NB4 (cell line): ENCODE measurements around the gene SEMA5B.

ENCODE experiments used
- DNase-seq: peaks from one replicate; pipeline ENCODE4 v3.0.0; 2010; ENCODE audit warnings: low read depth
- H3K4me3 ChIP-seq: one replicate; pipeline ENCODE4 v1.5.1; 2011; ENCODE audit warnings: mild to moderate bottlenecking, low read depth, low read length, moderate library complexity
- MYC ChIP-seq: IDR thresholded peaks from 2 replicates; pipeline ENCODE4 v1.6.1; 2011; ENCODE audit warnings: low read depth, low read length
- POLR2A ChIP-seq: IDR thresholded peaks from 2 replicates; pipeline ENCODE4 v1.6.1; 2011; ENCODE audit warnings: mild to moderate bottlenecking; ENCODE audit not compliant: insufficient read length; ENCODE audit errors: extremely low read depth
- TF ChIP-seq, protein P1 (sequence below): IDR thresholded peaks from 2 replicates; pipeline ENCODE4 v1.6.1; 2011; ENCODE audit warnings: low read depth, low read length
- TF ChIP-seq, protein P2 (sequence below): IDR thresholded peaks from one replicate; pipeline ENCODE4 v1.5.1; 2012; ENCODE audit warnings: low read depth, low read length

Gene SEMA5B

DNA sequence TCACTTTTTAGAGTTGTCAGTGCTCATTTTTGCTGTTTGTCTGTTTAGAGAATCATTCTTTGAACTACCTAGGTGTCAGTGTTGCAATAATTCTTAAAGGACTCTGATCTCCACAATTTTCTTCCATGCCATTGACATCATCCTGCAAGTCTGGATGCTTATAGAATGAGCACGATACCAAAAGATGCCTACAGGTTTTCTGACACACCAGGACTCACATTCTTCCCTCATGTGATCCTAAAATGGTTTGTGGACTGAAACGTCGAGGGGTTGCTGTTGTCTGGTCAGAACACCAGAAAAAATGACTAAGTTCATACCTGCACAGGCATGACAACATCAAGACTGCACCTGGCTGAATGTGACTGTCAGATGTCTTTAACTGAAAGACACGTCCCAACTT, 95.9 kb downstream of the SEMA5B start:
- TF ChIP-seq POLR2A (no peak), MYC (no peak)
- TF ChIP-seq, protein P1, sequence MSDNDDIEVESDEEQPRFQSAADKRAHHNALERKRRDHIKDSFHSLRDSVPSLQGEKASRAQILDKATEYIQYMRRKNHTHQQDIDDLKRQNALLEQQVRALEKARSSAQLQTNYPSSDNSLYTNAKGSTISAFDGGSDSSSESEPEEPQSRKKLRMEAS: no peak
- TF ChIP-seq, protein P2, sequence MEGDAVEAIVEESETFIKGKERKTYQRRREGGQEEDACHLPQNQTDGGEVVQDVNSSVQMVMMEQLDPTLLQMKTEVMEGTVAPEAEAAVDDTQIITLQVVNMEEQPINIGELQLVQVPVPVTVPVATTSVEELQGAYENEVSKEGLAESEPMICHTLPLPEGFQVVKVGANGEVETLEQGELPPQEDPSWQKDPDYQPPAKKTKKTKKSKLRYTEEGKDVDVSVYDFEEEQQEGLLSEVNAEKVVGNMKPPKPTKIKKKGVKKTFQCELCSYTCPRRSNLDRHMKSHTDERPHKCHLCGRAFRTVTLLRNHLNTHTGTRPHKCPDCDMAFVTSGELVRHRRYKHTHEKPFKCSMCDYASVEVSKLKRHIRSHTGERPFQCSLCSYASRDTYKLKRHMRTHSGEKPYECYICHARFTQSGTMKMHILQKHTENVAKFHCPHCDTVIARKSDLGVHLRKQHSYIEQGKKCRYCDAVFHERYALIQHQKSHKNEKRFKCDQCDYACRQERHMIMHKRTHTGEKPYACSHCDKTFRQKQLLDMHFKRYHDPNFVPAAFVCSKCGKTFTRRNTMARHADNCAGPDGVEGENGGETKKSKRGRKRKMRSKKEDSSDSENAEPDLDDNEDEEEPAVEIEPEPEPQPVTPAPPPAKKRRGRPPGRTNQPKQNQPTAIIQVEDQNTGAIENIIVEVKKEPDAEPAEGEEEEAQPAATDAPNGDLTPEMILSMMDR: no peak
- no peak for DNase-seq
- no peak overlapping the region for H3K4me3 ChIP-seq

DNA sequence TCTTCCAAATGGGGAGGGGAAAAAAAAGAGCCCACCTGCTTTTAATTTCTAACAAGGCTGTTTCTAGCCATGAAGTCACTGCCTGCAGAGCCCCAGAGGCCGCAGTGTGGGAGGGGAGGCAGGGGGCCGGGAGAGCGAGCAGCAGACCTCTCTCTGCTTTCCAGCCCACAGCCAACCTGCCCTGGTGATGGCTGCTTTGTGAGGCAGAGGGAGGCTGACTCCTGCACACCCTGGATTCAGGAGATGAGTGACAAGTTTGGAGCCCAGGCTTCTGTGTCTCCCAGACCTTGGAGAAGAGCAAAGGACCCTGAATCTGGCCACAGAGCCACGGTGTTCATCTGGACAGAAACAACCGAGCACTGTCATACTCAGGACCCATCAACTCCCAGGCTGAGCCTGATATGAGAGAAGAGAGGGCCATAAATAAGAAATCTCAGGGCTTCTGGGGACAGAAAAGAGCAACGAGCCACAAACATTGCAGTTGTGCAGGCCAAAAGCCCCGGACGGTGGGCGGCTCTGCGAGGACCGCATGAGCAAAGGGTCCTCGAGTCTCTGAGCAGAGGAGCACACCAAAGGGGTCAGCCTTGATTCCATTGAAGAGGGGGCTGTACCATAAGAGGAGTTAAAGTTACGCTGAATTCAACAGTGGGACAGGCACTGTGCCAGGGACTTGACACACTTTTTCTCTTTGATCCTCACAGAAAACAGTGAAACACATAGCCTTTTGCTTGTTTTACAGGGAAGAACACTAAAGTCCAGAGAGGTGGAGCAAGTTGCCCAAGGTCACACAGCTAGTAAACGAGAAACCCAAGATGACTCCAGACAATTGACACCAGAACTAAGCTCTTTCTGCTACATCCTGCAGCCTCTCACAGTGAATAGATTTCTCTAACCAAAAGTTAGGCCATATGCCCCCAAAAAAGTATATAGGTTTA, 97.2 kb downstream of the SEMA5B start:
- no peak overlapping the region for H3K4me3 ChIP-seq
- TF ChIP-seq, protein P2: no peak
- TF ChIP-seq MYC (no peak), POLR2A (no peak)
- TF ChIP-seq, protein P1: no peak
- no peak for DNase-seq

DNA sequence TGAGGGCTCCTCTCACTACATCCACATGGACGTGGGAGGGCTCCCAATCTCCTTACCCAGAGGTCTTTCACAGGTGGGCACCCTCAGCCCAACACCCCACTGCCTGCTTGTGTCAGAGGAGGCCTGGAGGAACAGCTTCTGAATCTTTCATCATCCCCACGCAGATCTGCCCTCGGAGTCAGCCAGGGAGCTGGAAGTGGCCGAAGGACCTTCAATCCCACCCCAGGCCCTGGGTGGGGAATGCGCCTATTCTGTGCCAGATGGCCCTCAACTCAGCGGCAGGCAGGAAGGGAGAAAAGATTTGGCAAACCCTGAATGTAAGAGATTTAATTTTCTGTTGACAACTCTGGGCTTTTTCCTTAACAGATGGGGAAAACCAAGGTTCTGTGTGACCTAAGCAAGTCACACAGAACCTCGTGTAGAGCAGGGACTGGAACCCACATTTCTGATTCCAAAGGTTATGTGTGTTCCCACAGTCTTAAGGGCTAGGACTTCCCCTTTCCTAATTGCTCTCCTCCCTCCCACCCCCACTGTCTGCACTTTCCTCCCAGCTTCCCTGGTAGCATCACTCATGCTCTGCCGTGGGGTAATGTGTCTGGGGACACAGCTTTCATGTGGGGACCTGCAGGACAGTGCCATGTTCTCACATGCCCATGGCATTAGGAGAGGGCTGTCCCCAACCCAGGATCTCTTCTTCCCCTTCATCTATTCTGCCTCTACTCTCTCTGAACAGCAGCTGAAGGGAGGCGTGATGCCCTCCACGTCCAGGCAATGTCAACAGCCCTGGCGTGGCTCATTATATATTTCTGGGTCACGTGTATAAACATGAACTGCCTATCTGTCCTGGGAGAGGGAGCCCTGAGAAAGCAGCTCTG, 98.1 kb downstream of the SEMA5B start:
- H3K4me3 ChIP-seq: no peak overlapping the region
- DNase-seq: no peak
- TF ChIP-seq POLR2A (no peak), MYC (no peak)
- TF ChIP-seq, protein P1: no peak
- TF ChIP-seq, protein P2: no peak

DNA sequence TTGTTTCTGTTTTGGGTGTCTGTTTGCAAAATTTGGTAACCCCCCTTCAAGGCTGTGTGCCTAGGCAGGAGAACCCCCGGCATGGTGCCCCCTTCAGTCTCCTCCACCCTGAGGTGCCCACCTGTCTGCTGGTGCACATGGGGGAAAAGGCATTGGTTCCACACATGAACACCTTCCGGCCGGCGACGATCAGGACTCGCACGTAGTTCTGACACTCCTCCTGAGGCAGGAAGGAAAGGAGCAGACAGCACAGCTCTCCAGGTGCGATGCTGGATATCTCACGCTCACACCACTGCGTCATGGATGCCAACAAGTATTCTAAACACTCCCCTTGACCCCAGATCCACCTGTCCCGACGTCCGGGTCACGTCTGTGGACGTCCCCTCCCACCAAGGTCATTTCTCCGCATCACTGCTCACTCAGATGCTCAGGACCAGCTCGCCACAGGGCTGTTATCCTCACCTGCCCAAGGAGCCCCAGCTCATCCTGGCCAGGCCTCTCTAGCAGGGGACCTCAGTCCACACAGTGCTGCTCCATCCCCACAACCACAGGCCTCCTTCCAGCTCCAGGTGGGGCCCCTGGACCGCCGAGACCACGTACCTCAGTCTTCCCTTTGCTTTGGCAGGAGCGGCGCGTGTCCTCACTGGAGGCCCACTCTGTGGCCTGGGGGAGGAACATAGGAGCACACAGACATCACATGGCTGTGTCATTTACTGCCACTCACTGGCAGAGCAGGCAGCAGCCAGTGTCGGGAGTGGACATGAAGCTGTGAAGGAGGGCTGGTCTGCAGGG, 99.0 kb downstream of the SEMA5B start:
- DNase-seq: no peak
- TF ChIP-seq POLR2A: no peak
- TF ChIP-seq, protein P2: no peak
- TF ChIP-seq, protein P1: no peak
- no peak for TF ChIP-seq MYC
- H3K4me3 ChIP-seq: no peak overlapping the region

DNA sequence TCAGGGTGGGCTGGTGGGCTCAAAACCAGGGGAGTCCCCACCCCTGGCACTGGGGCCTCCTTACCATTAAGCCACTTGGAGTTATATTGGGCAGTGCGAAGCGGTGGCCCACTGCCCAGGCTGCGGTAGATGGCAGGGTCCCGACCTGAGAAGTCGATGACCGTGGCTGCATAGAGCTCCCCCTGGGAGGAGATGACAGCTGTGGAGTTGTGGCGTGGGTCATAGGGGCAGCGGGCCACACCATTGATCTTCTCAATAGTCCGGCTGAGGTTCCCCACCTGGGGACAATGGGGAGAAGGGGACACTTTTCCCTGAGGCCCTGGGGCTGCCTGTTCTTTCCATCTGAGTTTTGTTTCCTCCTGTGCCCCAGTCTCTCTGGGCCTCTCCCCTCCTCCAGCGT, 99.8 kb downstream of the SEMA5B start:
- no peak overlapping the region for H3K4me3 ChIP-seq
- no peak for DNase-seq
- TF ChIP-seq, protein P2: no peak
